H1 (cell line): ENCODE measurements around the gene KIF22. TPM values are rescaled to one million over a fixed set of nuclear protein-coding genes. Genes with fewer than 3 reads are reported as not detected.
A peak's percentile ranks its signal among the peaks of the same experiment; 100 is the strongest.

Experiments
- CTCF ChIA-PET: fragments of 300-600 bp; sonication (Branson Sonifier 250); formaldehyde crosslinking; loops from one replicate; lab custom pipeline; 2021; ENCODE audit not compliant: partially characterized antibody; lab: Charles Lee
- POLR2A ChIA-PET: fragments of 300-600 bp; sonication (Branson Sonifier 250); formaldehyde crosslinking; loops from one replicate; lab custom pipeline; 2021; ENCODE audit warnings: inconsistent platforms; ENCODE audit not compliant: partially characterized antibody; lab: Charles Lee
- DNase-seq, 2 experiments: peaks; one replicate each; pipeline versions ENCODE4 v3.0.0 to v3.0.0-alpha.2; 2010 to 2022; ENCODE audit warnings: low spot score in 2 of 2, low read depth in 1 of 2, mixed read lengths in 1 of 2
- FAIRE-seq: peaks from 2 replicates; lab custom pipeline; 2011; peaks lifted over from hg19 to GRCh38; lab: Jason Lieb, UNC
- H2AFZ ChIP-seq: 2 replicates; pipeline ENCODE4 v1.8.1; 2012; ENCODE audit warnings: low read length, inconsistent platforms
- H2AK5ac ChIP-seq: 2 replicates; pipeline ENCODE4 v1.6.1; 2013; ENCODE audit warnings: low read depth, low read length
- H2BK120ac ChIP-seq: replicated peaks from 2 replicates; pipeline ENCODE3; 2013; ENCODE audit warnings: low read depth, low read length, inconsistent platforms
- H2BK12ac ChIP-seq: 2 replicates; pipeline ENCODE4 v1.6.1; 2013; ENCODE audit warnings: low read depth, low read length
- H2BK15ac ChIP-seq: 2 replicates; pipeline ENCODE4 v1.6.1; 2013; ENCODE audit warnings: low read length
- H2BK20ac ChIP-seq: 2 replicates; pipeline ENCODE4 v1.6.1; 2013; ENCODE audit warnings: low read length
- H2BK5ac ChIP-seq: 2 replicates; pipeline ENCODE4 v1.6.1; 2013; ENCODE audit warnings: low read depth, low read length
- H3K14ac ChIP-seq: 2 replicates; pipeline ENCODE4 v1.6.1; 2013; ENCODE audit warnings: inconsistent platforms; ENCODE audit not compliant: insufficient read length
- H3K18ac ChIP-seq: 2 replicates; pipeline ENCODE4 v1.6.1; 2013; ENCODE audit warnings: low read length; ENCODE audit errors: extremely low read depth
- H3K23ac ChIP-seq: 2 replicates; pipeline ENCODE4 v1.6.1; 2013; ENCODE audit warnings: inconsistent platforms; ENCODE audit not compliant: insufficient read length
- H3K23me2 ChIP-seq: 2 replicates; pipeline ENCODE4 v1.6.1; 2013; ENCODE audit warnings: low read depth, low read length
- H3K27ac ChIP-seq: 2 replicates; pipeline ENCODE4 v1.6.1; 2011; ENCODE audit warnings: low read depth, low read length, inconsistent platforms
- H3K27me3 ChIP-seq, 4 experiments: replicated peaks in 1 of 4; 1 replicate in 1 of 4; 2 replicates in 3 of 4; pipeline versions ENCODE4 v1.6.1 to v1.8.1; 2011 to 2013; ENCODE audit warnings: low read length in 3 of 4, mild to moderate bottlenecking in 3 of 4, inconsistent platforms in 2 of 4, mixed read lengths in 2 of 4, moderate library complexity in 1 of 4; ENCODE audit not compliant: control insufficient read depth in 3 of 4, insufficient read depth in 3 of 4; ENCODE audit errors: extremely low read depth in 1 of 4
- H3K36me3 ChIP-seq, 4 experiments: 2 replicates each; pipeline versions ENCODE4 v1.6.1 to v1.8.1; 2011 to 2013; ENCODE audit warnings: mild to moderate bottlenecking in 4 of 4, low read length in 3 of 4, moderate library complexity in 2 of 4, control low read depth in 1 of 4, inconsistent platforms in 1 of 4; ENCODE audit not compliant: insufficient read depth in 4 of 4, control insufficient read depth in 2 of 4
- H3K4ac ChIP-seq: replicated peaks from 2 replicates; pipeline ENCODE3; 2013; ENCODE audit warnings: low read length, low read depth, mixed read lengths, inconsistent platforms; ENCODE audit not compliant: insufficient read length
- H3K4me1 ChIP-seq, 4 experiments: replicated peaks in 1 of 4; 1 replicate in 1 of 4; 2 replicates in 3 of 4; pipeline versions ENCODE4 v1.6.1 to v1.8.1; 2011 to 2013; ENCODE audit warnings: low read length in 3 of 4, inconsistent platforms in 2 of 4, mixed read lengths in 1 of 4; ENCODE audit not compliant: insufficient read depth in 4 of 4, control insufficient read depth in 3 of 4
- H3K4me2 ChIP-seq, 2 experiments: 2 replicates each; pipeline versions ENCODE4 v1.6.1 to v1.8.1; 2011 to 2013; ENCODE audit warnings: low read depth in 2 of 2, low read length in 2 of 2, control low read depth in 1 of 2, inconsistent platforms in 1 of 2, mild to moderate bottlenecking in 1 of 2; ENCODE audit not compliant: insufficient read depth in 1 of 2
- H3K4me3 ChIP-seq, 4 experiments: fragments of 200-600, 300-600 bp in 1 of 4; sonication (generic), shearing (Covaris generic), sonication (Bioruptor Twin) in 1 of 4; 2 replicates each; pipeline versions ENCODE4 v1.5.1 to v1.8.1; 2011 to 2016; ENCODE audit warnings: low read length in 4 of 4, low read depth in 3 of 4, control low read depth in 2 of 4, inconsistent platforms in 2 of 4, mild to moderate bottlenecking in 2 of 4, mixed read lengths in 1 of 4, moderate library complexity in 1 of 4; ENCODE audit not compliant: insufficient read depth in 2 of 4; ENCODE audit errors: extremely low read depth in 1 of 4
- H3K56ac ChIP-seq: replicated peaks from 2 replicates; pipeline ENCODE3; 2013; ENCODE audit warnings: low read depth, mild to moderate bottlenecking, mixed read lengths, low read length, inconsistent platforms; ENCODE audit not compliant: insufficient read length
- H3K79me1 ChIP-seq: 2 replicates; pipeline ENCODE4 v1.6.1; 2013; ENCODE audit warnings: low read depth, low read length, control low read depth
- H3K79me2 ChIP-seq, 2 experiments: 2 replicates each; pipeline versions ENCODE4 v1.6.1 to v1.8.1; 2012 to 2013; ENCODE audit warnings: low read length in 2 of 2, mild to moderate bottlenecking in 2 of 2, inconsistent platforms in 1 of 2; ENCODE audit not compliant: insufficient read depth in 2 of 2, control insufficient read depth in 1 of 2
- H3K9ac ChIP-seq, 4 experiments: replicated peaks in 1 of 4; 1 replicate in 1 of 4; 2 replicates in 3 of 4; pipeline versions ENCODE4 v1.6.1 to v1.8.1; 2011 to 2013; ENCODE audit warnings: low read depth in 3 of 4, low read length in 3 of 4, control low read depth in 2 of 4, mild to moderate bottlenecking in 2 of 4, moderate library complexity in 2 of 4, inconsistent platforms in 1 of 4; ENCODE audit errors: extremely low read depth in 1 of 4
- H3K9me3 ChIP-seq, 2 experiments: 2 replicates each; pipeline versions ENCODE4 v1.6.1 to v1.8.1; 2012 to 2013; ENCODE audit warnings: mild to moderate bottlenecking in 2 of 2, moderate library complexity in 2 of 2, control low read depth in 1 of 2, inconsistent platforms in 1 of 2, low read depth in 1 of 2, low read length in 1 of 2, mixed read lengths in 1 of 2; ENCODE audit not compliant: insufficient read depth in 2 of 2
- H4K20me1 ChIP-seq, 2 experiments: replicated peaks in 1 of 2; 2 replicates each; pipeline versions ENCODE3 to v1.8.1; 2011 to 2013; ENCODE audit warnings: inconsistent platforms in 2 of 2, low read length in 2 of 2, mild to moderate bottlenecking in 1 of 2; ENCODE audit not compliant: insufficient read depth in 2 of 2, control insufficient read depth in 1 of 2
- H4K5ac ChIP-seq: 2 replicates; pipeline ENCODE4 v1.6.1; 2013; ENCODE audit warnings: low read length, low read depth, mixed read lengths, inconsistent platforms; ENCODE audit not compliant: insufficient read length
- H4K8ac ChIP-seq: 2 replicates; pipeline ENCODE4 v1.8.0; 2013; ENCODE audit warnings: mild to moderate bottlenecking, moderate library complexity, low read length, inconsistent platforms; ENCODE audit not compliant: insufficient read depth; ENCODE audit errors: extremely low read depth
- H4K91ac ChIP-seq: replicated peaks from 2 replicates; pipeline ENCODE3; 2013; ENCODE audit warnings: low read length, mixed read lengths, inconsistent platforms; ENCODE audit not compliant: insufficient read length
- KDM1A ChIP-seq: fragments of 200-600, 300-600 bp; sonication (generic); IDR thresholded peaks from 2 replicates; pipeline ENCODE4 v1.7.1; 2016; ENCODE audit warnings: mild to moderate bottlenecking, low read length, borderline replicate concordance
- WGBS, 2 experiments: shearing (Covaris generic) in 1 of 2; methylation state at CpG; one replicate each; pipeline versions ENCODE4 v1.1.6 to v1.1.7; 2013 to 2015; ENCODE audit warnings: low lambda C conversion rate in 2 of 2, mixed read lengths in 2 of 2, inconsistent platforms in 1 of 2, low coverage in 1 of 2, missing lambda C conversion rate in 1 of 2; ENCODE audit not compliant: insufficient replicate concordance in 2 of 2, insufficient coverage in 1 of 2, insufficient read length in 1 of 2; ENCODE audit errors: extremely low coverage in 1 of 2, missing lambda C conversion rate in 1 of 2; 5-methylcytosine and 5-hydroxymethylcytosine counted together
- polyA plus RNA-seq, 7 experiments: library from polyadenylated mRNA; depleted of rRNA in 3 of 7; stranded (reverse) in 5 of 7; unstranded in 2 of 7; fragments of >200 nt in 5 of 7; fragments of 200-250 nt in 2 of 7; gene quantifications; 1 replicate in 5 of 7; 2 replicates in 1 of 7; 4 replicates in 1 of 7; pipeline versions ENCODE4 v1.2.1 to v1.2.3, GENCODE V29; 2011 to 2013; ENCODE audit warnings: missing spikeins in 2 of 7, mixed read lengths in 2 of 7
- total RNA-seq: library from RNA; stranded (reverse); fragmentation: NEBNext Ultra II Directional; extraction: Animal tissue kit (Norgen Biotek cat#: 25700); gene quantifications from 2 replicates; pipeline ENCODE4 v1.2.1, GENCODE V29; 2021

The KIF22 gene
- total and polyA plus RNA-seq, 2 of the 8 experiments (the other 6 are each of a cell fraction or from before 2014, with no cell fraction given): 139 to 142 TPM

- Histone ChIP-seq H2BK12ac (no peak overlapping the region), H4K8ac (no peak overlapping the region), H4K91ac (no peak overlapping the region), H3K4ac (no peak overlapping the region), H2BK15ac (no peak overlapping the region), H2AFZ (no peak overlapping the region), H3K79me2 (peaks cover 28 to 58% of the 10 kb centered on the region in 2 experiments), H3K27ac (no peak overlapping the region), H3K79me1 (peaks cover 12% of the 10 kb centered on the region; the same call in 1 of the 2 replicates), H2BK20ac (no peak overlapping the region), H3K36me3 (peaks cover 7 to 19% (median 11%) of the 10 kb centered on the region in 4 experiments; a peak in 7 of 8 replicates), H3K4me1 (peaks cover 0 to 13% (median 5%) of the 10 kb centered on the region in 4 experiments; a peak in 6 of 7 replicates), H3K23me2 (peaks cover 14% of the 10 kb centered on the region), H3K56ac (no peak overlapping the region), H3K4me3 (peak overlapping the region; percentile 92 to 98 (median 96)), H2BK5ac (no peak overlapping the region), H4K20me1 (peaks cover 3 to 19% of the 10 kb centered on the region in 2 experiments), H3K9ac (peak overlapping the region in 2 of 4 experiments; percentile 64 to 83; a peak in 4 of 7 replicates), H3K4me2 (peak overlapping the region; percentile 74 to 100), H3K9me3 (no peaks in the 10 kb centered on the region), H3K23ac (no peak overlapping the region), H2BK120ac (no peak overlapping the region), H3K27me3 (no peaks in the 10 kb centered on the region), H2AK5ac (0 out of 2 replicates have a peak overlapping the region, but pooled peaks have one; percentile 86), H3K18ac (no peak overlapping the region), H3K14ac (no peak overlapping the region), H4K5ac (no peak overlapping the region)
- no peak for TF ChIP-seq KDM1A
- ChIA-PET POLR2A (interaction anchor here (0.8 to 3.7 kb wide), 10 partner anchors 10 to 73 kb away, joined by 3 to 58 read pairs (median 7); partner anchors contain the start of genes MAZ, PAGR1 and ZG16), CTCF (interaction anchor here (0.6 to 2.8 kb wide), 6 partner anchors 9 to 214 kb away, joined by 3 to 23 read pairs (median 4); no protein-coding TSS in a partner anchor)
- FAIRE-seq (no peak), DNase-seq (no peak)
- WGBS, 2 experiments: 77% methylated on average over 9 of the region's 9 CpGs; no CpG with 5 or more reads in 1 of the 2 experiments
Observed at GRCh38 chr16:29791845-29792807, 1.6 kb downstream of the KIF22 start.
